HEK293T (cell line): ENCODE results near the gene PIH1D1.

ENCODE experiments used
- BHLHE40 ChIP-seq: fragments of 450-650 bp; IDR thresholded peaks from 2 replicates; pipeline ENCODE4 v1.6.1; 2016; ENCODE audit warnings: mild to moderate bottlenecking, moderate library complexity, borderline replicate concordance
- CTBP1 ChIP-seq: fragments of 450-650 bp; IDR thresholded peaks from 2 replicates; pipeline ENCODE4 v1.6.1; 2016; ENCODE audit warnings: borderline replicate concordance
- ELF4 ChIP-seq: fragments of 450-650 bp; IDR thresholded peaks from 2 replicates; pipeline ENCODE4 v1.6.1; 2017; ENCODE audit warnings: antibody characterized with exemption
- FOXK2 ChIP-seq: fragments of 450-650 bp; IDR thresholded peaks from 2 replicates; pipeline ENCODE4 v1.6.1; 2016; ENCODE audit warnings: mild to moderate bottlenecking
- FOXM1 ChIP-seq: fragments of 450-650 bp; IDR thresholded peaks from 2 replicates; pipeline ENCODE4 v1.6.1; 2017; ENCODE audit warnings: mild to moderate bottlenecking, borderline replicate concordance
- LEF1 ChIP-seq: fragments of 450-650 bp; IDR thresholded peaks from 2 replicates; pipeline ENCODE4 v1.6.1; 2017; ENCODE audit warnings: mild to moderate bottlenecking, borderline replicate concordance
- SP1 ChIP-seq: fragments of 450-650 bp; IDR thresholded peaks from 2 replicates; pipeline ENCODE4 v1.6.1; 2017
- SUZ12 ChIP-seq: fragments of 450-650 bp; IDR thresholded peaks from 2 replicates; pipeline ENCODE4 v1.6.1; 2016; ENCODE audit warnings: mild to moderate bottlenecking
- TARDBP ChIP-seq: fragments of 450-650 bp; IDR thresholded peaks from 2 replicates; pipeline ENCODE4 v1.6.1; 2016

DNA sequence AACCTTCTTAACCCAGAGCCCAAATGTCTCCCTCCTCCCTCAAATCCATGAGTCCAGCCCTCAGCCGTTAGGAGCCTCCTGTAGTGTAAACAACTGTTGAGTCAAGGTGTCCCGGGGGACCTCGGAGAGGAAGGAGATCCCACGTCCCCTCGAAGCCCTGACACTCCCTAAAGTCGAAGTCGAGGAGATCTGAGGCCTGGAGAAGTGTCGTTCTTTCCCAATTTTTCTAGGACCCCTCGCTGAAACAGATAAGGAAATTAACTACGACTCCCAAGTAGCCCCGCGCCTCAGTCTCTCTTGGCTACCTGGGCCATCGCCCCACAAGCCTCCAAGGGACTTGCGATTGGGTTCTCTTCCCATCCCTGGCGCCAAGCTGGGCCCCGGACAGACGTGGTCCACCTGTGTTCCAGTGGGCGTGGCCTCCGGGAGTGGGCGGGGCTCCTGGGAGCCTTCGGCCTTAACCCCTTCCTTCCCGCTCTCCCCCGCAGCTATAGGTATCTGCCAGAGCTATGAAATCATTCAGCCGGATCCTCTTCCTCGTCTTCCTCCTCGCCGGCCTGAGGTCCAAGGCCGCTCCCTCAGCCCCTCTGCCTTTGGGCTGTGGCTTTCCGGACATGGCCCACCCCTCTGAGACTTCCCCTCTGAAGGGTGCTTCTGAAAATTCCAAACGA, 25.6 kb downstream of the PIH1D1 start:
- TF ChIP-seq BHLHE40 (no peak), SUZ12 (no peak), TARDBP (no peak), ELF4 (no peak), FOXK2 (no peak), CTBP1 (no peak), FOXM1 (no peak), LEF1 (no peak), SP1 (no peak)
